Esophagus squamous epithelium (tissue), 4 donors: Measurements from ENCODE around the gene EXOSC7.

ENCODE experiments used
- CTCF ChIP-seq, 6 experiments: fragments of 450-650 bp in 4 of 6; fragments of 200-600 bp in 2 of 6; sonication (generic) in 2 of 6; IDR thresholded peaks; one replicate each; pipeline ENCODE4 v1.5.1; 2016 to 2019; ENCODE audit warnings: antibody characterized with exemption in 6 of 6, mild to moderate bottlenecking in 4 of 6, moderate library complexity in 4 of 6
- POLR2A ChIP-seq, 4 donors: fragments of 450-650 bp; IDR thresholded peaks; one replicate each; pipeline ENCODE4 v1.6.1; 2017; ENCODE audit warnings: antibody characterized with exemption in 4 of 4, mild to moderate bottlenecking in 4 of 4, moderate library complexity in 3 of 4

GRCh38 chr3:45001738-45002137 lies 25.7 kb downstream of the EXOSC7 start:
- TF ChIP-seq CTCF (IDR thresholded peaks at IDR 0.05) (no peak), POLR2A (IDR thresholded peaks at IDR 0.05) (no peak)
